ENCODE measurements around the gene DNAJA1. TPM values are rescaled to one million over a fixed set of nuclear protein-coding genes. Genes with fewer than 3 reads are reported as not detected.

The DNAJA1 gene
- total RNA-seq, 1 donor from 2014 or later = 112 TPM

GRCh38 chr9:33025572-33026342 lies 684 bp downstream of the DNAJA1 start:
- DNase-seq (ENCODE audit: low spot score) = peak; percentile 90

- DNase-seq (ENCODE audit: low spot score) = no peak
Measured at GRCh38 chr9:33029231-33029786, 4.2 kb downstream of the DNAJA1 start.

- no peak for DNase-seq (ENCODE audit: low spot score)
Measured at GRCh38 chr9:33030285-33030684, 5.2 kb downstream of the DNAJA1 start.

- no peak for DNase-seq (ENCODE audit: low spot score)
Measured at GRCh38 chr9:33032292-33032691, 7.2 kb downstream of the DNAJA1 start.

GRCh38 chr9:33032865-33033264 lies 7.8 kb downstream of the DNAJA1 start:
- no peak for DNase-seq (ENCODE audit: low spot score)

GRCh38 chr9:33040792-33041431 lies 15.8 kb downstream of the DNAJA1 start:
- no peak for DNase-seq (ENCODE audit: low spot score)

GRCh38 chr9:33041432-33042188 lies 16.5 kb downstream of the DNAJA1 start:
- no peak for DNase-seq (ENCODE audit: low spot score)

GRCh38 chr9:33042473-33042872 lies 17.4 kb downstream of the DNAJA1 start:
- no peak for DNase-seq (ENCODE audit: low spot score)

GRCh38 chr9:33043671-33044070 lies 18.6 kb downstream of the DNAJA1 start:
- DNase-seq (ENCODE audit: low spot score) = no peak

- DNase-seq (ENCODE audit: low spot score) = peak; percentile 94
Measured at GRCh38 chr9:33044162-33044673, 19.1 kb downstream of the DNAJA1 start.

- DNase-seq (ENCODE audit: low spot score) = no peak
Measured at GRCh38 chr9:33044677-33045282, 19.7 kb downstream of the DNAJA1 start.

GRCh38 chr9:33046061-33046460 lies 21.0 kb downstream of the DNAJA1 start:
- no peak for DNase-seq (ENCODE audit: low spot score)

GRCh38 chr9:33048054-33048465 lies 23.0 kb downstream of the DNAJA1 start:
- no peak for DNase-seq (ENCODE audit: low spot score)

- DNase-seq (ENCODE audit: low spot score) = no peak
Measured at GRCh38 chr9:33049680-33050361, 24.7 kb downstream of the DNAJA1 start.

- DNase-seq (ENCODE audit: low spot score) = no peak
Measured at GRCh38 chr9:33051144-33051543, 26.1 kb downstream of the DNAJA1 start.

- DNase-seq (ENCODE audit: low spot score) = no peak
Measured at GRCh38 chr9:33065157-33066076, 40.3 kb downstream of the DNAJA1 start.

- DNase-seq (ENCODE audit: low spot score) = no peak
Measured at GRCh38 chr9:33068991-33069390, 43.9 kb downstream of the DNAJA1 start.

GRCh38 chr9:33076046-33077004 lies 51.3 kb downstream of the DNAJA1 start, which contains the start of gene SMU1:
TSS of gene SMU1 (minus strand) at chr9:33076674. CDS start at chr9:33076608, 66 bp downstream.
- DNase-seq (ENCODE audit: low spot score) = peak; percentile 99

All from mesenteric fat pad (tissue), 1 donor.